ENCODE measurements around the gene UBXN11.

UBXN11 gene

DNA sequence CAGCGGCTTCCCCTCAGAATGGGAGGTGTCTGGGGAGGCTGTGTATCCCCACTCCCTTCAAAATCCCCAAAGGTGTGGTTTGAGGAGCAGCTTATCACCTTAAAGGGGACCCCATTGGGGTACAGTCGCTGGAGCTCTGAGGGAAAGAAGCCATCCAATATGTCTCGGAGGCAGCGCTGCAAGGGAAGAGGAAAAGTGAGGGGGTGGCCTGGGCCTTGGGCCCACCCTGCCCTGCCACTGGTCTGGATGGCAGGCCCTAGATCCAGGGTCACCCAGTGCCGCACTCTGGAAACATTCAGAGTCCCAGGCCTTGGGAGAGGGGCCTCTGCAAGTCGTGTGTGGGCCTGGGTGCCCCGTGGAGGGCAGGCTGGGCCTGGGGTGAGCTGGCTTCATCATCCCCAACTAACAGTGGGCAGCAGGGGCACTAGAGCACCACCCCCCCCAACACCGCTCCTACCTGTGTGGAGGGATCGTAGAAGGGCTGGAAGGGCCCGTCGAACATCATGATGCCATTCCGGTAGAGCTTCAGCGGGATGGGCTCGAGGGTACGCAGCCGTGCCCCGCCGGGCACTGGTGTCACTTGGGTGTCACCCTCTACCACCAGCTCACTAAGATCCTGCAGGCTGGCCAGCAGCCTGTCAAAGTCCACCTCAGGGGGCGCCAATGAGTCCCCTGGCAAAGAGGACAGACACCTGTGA lies 20.9 kb downstream of the UBXN11 start:
- DNase-seq (ENCODE audit: low read depth) = no peak

- peak; percentile 93 for DNase-seq (ENCODE audit: low read depth)
Measured at GRCh38 chr1:26284597-26285347, 21.7 kb downstream of the UBXN11 start.

DNA sequence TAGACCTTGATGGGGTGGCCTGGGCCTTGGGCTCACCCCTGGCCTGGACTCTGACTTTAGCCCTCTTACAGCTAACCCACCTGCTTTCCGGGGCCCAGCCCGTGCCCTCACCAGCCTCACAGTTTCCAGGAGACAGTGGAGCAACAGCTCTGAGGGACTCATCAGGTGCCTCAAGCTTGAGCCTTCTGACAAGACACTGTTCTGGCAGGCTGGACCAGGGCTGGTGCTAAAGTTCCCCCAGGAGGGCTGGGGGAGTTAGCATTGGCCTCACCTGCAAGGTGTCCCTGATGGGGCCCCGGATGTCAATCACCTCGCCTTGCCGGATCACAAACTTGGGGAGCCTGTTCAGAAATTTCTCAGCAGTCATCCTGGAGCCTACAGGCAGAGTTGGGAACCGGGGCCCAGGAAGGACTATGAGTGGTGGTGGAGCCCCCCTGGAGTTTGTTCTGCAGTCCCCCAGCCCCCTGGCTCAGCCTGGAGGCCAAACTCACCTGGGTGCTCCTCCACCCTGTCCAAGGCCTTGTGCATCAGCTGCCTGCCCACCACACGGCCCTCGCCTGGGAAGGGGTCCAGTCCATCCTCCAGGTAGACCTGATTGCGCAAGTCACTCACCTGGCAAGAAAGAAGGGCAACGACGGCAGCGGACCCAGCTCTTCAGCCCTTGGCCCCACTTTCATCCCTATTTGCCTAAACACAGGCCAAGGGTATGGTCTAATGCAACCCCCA lies 22.4 kb downstream of the UBXN11 start:
- DNase-seq (ENCODE audit: low read depth) = no peak

GRCh38 chr1:26283279-26283853 lies 23.1 kb downstream of the UBXN11 start:
- no peak for DNase-seq (ENCODE audit: low read depth)

- DNase-seq (ENCODE audit: low read depth) = no peak
Measured at GRCh38 chr1:26282401-26282918, 24.0 kb downstream of the UBXN11 start.

GRCh38 chr1:26281971-26282370 lies 24.5 kb downstream of the UBXN11 start:
- DNase-seq (ENCODE audit: low read depth) = no peak

- no peak for DNase-seq (ENCODE audit: low read depth)
Measured at GRCh38 chr1:26281091-26281958, 25.1 kb downstream of the UBXN11 start.

DNA sequence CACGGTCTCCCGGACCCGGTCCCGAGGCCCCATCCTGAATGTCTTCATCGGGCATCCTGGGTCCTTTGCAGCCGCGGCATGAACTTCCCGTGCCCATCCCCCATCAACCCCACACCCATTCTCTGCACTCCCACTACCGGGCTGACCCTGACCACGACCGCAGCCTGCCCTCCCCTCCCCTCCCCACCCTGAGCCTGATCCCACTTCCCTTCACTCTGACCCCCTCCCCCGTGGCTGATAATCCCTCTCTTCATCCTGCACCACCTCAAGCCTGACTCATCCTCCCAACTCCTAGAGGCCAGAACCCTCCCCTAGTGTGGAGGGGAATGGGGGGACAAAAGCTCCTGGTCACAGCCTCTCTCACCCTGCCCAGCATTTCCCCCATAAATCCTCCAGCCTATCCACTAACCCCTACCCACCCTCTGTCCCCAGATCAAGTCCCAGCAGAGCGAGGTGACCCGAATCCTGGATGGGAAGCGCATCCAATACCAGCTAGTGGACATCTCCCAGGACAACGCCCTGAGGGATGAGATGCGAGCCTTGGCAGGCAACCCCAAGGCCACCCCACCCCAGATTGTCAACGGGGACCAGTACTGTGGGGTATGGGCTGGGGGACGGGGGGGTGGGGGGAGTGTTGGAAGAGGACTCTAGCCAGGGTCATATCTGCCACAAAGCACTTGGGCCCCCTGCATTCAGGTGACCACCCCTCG lies 25.9 kb downstream of the UBXN11 start:
- DNase-seq (ENCODE audit: low read depth) = no peak

- DNase-seq (ENCODE audit: low read depth) = peak; percentile 77
Measured at GRCh38 chr1:26279456-26280332, 26.7 kb downstream of the UBXN11 start, which contains the start of gene SH3BGRL3. Gene SH3BGRL3, plus strand, starts transcription at chr1:26280086. Its CDS starts 70 bp downstream, at chr1:26280156.

DNA sequence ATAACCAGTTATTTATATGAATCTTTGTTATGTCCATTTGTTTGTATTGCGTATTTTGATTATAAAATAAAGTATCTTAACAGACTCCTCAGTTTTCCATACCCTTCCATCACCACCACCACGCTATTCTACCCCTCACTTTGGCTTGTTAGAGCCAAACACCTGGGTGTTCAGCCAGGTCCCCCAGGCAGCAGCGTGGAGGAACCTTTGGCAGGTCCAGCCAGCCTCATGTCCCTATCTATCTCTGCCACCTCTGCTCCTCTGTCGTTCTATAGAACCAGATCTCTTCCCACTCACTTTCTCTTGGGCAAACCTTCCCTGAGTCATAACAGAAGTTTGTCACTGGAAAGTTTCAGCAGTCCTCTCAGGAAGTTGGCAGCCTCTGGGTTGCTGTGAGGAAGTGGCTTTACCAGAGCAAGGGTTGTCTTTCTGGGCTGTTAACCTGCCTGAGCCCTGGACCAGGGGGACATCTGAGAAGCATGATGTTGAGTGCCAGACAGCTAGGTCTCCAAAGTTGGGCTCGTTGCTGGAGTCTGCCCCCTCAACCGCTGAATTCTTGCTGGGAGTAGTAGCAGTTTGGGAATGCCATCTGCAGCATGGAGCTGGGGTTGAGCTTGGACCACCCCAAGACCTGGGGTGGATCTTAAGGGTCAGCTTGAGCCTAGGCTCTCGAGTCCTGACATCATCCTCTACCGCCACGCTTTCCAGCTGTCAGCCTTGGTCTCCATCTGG lies 27.5 kb downstream of the UBXN11 start:
- no peak for DNase-seq (ENCODE audit: low read depth)

GRCh38 chr1:26278303-26278702 lies 28.1 kb downstream of the UBXN11 start:
- no peak for DNase-seq (ENCODE audit: low read depth)

DNA sequence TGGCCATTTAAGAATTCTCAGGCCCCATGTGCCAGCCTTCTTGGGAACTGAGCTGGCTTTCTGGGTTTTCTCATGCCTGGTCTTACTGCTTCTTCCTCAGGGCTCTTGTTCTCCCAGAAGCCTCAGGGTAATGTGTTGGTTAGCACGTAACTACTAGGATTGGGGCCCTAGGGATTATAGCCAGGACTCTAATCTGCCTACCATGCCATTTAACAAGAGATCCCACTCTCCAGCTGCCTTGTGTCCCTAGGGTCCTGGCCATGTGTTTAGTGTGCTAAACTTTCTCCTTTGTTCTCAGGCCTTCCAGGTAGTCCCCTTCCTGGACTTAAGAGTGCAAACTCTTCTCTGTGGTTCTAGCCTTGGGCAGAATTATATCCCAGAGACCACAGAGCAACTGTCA lies 28.7 kb downstream of the UBXN11 start:
- DNase-seq (ENCODE audit: low read depth) = no peak

DNA sequence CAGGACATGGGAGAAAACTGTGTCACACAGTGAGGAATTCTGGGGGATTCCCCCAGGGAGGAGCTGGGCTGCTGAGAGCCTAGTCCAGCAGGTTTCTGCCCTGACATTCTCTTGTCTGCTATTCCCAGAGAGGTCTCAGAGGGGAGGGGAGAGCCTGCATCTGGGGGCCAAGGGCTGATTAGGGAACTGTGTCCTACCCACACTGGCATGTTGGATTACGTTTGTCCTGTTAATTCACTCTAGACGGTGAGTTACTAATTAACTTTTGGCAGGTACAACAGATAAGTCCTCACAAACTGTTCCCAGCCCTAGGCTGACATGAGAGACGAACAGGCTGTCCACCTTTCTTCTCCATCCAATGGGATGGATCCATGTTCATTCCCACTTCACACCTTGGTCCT lies 29.2 kb downstream of the UBXN11 start:
- no peak for DNase-seq (ENCODE audit: low read depth)

- DNase-seq (ENCODE audit: low read depth) = no peak
Measured at GRCh38 chr1:26276432-26276838, 30.0 kb downstream of the UBXN11 start.

DNA sequence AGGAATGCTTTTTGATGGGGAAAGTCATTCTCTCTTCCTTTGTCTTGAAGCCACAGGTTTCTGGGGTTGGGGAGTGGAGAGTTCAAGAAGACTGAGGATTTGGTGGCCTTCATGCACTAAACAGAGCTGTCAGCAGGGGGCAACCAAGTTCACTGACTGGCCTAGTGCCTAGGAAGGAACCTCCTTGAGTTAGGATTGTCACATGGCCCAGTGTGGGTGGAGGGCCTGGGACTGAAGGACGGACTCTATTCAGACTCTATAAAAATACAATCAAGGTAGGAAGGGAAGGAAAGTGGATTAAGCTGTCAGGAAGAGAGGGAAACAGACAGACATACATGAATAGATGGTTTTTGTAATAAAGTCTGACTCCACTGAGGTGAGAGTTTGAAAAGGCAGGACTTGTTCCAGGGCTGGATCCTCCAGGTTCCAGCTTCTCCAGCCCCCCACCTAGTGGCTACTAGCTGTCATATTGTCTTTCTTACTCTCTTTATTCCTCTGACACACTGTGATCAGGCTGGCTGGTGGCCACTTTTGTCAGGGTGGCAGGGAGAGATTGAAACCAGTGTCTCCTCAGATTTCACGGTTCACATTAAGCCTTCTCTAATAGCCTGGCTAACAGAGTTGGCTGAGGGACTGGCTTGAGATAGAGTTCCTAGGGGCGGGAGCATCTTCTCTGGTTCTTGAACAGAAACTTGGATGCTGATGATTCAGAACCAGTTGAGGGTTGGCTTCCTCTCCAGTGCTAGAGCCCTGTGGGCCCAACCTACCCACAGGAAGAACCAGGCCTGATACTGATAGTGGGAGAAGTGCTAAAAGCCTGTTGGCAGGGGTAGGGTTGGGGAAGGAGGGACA lies 30.6 kb downstream of the UBXN11 start:
- DNase-seq (ENCODE audit: low read depth) = peak; percentile 72

DNA sequence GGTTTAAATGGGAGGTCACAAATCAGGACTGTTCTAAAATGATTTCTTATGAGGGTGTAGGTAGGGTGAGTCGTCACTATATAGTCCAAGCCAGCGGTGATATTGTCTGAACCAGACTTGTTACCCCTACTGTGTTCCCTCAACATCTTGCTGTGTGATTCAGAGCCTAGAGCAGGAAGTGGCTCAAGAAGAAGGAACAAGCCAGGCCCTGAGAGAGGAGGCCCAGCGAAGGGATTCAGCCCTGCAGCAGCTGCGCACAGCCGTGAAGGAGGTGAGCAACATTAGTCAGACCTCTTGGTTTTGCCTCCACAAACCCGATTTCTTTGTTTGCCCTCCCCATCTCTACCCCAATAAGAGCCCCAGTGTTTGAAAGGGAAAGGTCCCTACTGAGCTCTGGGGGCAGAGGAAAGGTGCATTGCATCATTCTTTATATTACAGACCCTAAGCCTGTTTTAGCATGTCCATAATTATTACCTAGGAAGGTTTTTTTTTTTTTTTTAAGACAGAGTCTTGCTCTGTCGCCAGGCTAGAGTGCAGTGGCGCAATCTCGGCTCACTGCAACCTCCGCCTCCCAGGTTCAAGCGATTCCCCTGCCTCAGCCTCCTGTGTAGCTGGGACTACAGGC lies 31.5 kb downstream of the UBXN11 start:
- no peak for DNase-seq (ENCODE audit: low read depth)

- no peak for DNase-seq (ENCODE audit: low read depth)
Measured at GRCh38 chr1:26269198-26269550, 37.3 kb downstream of the UBXN11 start.
